ENCODE data around the gene TRAF2. TPM values are rescaled to one million over a fixed set of nuclear protein-coding genes. Genes with fewer than 3 reads are reported as not detected.

The TRAF2 gene
- total and polyA plus RNA-seq, 8 donors = 5.5 to 248 (median 11.7) TPM

GRCh38 chr9:136922540-136922939, 36.2 kb downstream of the TRAF2 start:
- Histone ChIP-seq H3K36me3 (peaks cover 31 to 91% (median 85%) of the 10 kb centered on the region in 4 donors), H3K9me3 (no peaks in the 10 kb centered on the region), H3K4me1 (no peaks in the 10 kb centered on the region), H3K27ac (no peak overlapping the region), H3K4me3 (no peak overlapping the region), H3K27me3 (no peaks in the 10 kb centered on the region)
- DNase-seq = no peak
- WGBS, 5 donors = 89 to 93% (median 89%) methylated on average over 17 to 19 of the region's 19 CpGs
- intact Hi-C loops (cut with DNase I; ENCODE audit: low total_unique reads) = no loop called here
- TF ChIP-seq POLR2AphosphoS5 (IDR thresholded peaks at IDR 0.05) = no peak
- no peak for TF ChIP-seq EP300 (IDR thresholded peaks at IDR 0.05)
- TF ChIP-seq CTCF (IDR thresholded peaks at IDR 0.05) = no peak
- no peak for TF ChIP-seq POLR2A (IDR thresholded peaks at IDR 0.05)

- no peak for DNase-seq
- Histone ChIP-seq H3K4me3 (no peak overlapping the region), H3K4me1 (no peaks in the 10 kb centered on the region), H3K36me3 (peaks cover 28 to 88% (median 84%) of the 10 kb centered on the region in 4 donors), H3K27me3 (no peaks in the 10 kb centered on the region), H3K27ac (no peak overlapping the region), H3K9me3 (no peaks in the 10 kb centered on the region)
- 95 to 98% (median 97%) methylated on average over 15 to 19 of the region's 19 CpGs for WGBS, 5 donors
- no peak for TF ChIP-seq EP300 (IDR thresholded peaks at IDR 0.05)
- no peak for TF ChIP-seq CTCF (IDR thresholded peaks at IDR 0.05)
- intact Hi-C loops (cut with DNase I; ENCODE audit: low total_unique reads) = no loop called here
These were observed 37.6 kb downstream of the TRAF2 start for GRCh38 chr9:136923881-136924280.

GRCh38 chr9:136925414-136926153, 39.3 kb downstream of the TRAF2 start:
- WGBS, 5 donors = 73 to 82% (median 80%) methylated on average over 24 to 33 of the region's 33 CpGs
- Histone ChIP-seq H3K27ac (no peak overlapping the region), H3K4me1 (no peaks in the 10 kb centered on the region), H3K27me3 (no peaks in the 10 kb centered on the region), H3K4me3 (no peak overlapping the region), H3K36me3 (peaks cover 17 to 78% (median 72%) of the 10 kb centered on the region in 4 donors), H3K9me3 (no peaks in the 10 kb centered on the region)
- DNase-seq = peak in 1 of 2 donors; percentile 31
- intact Hi-C loops (cut with DNase I; ENCODE audit: low total_unique reads) = no loop called here
- TF ChIP-seq CTCF (IDR thresholded peaks at IDR 0.05) (no peak), POLR2A (IDR thresholded peaks at IDR 0.05) (no peak), POLR2AphosphoS5 (IDR thresholded peaks at IDR 0.05) (no peak), EP300 (IDR thresholded peaks at IDR 0.05) (no peak)

GRCh38 chr9:136926154-136926704, 39.9 kb downstream of the TRAF2 start:
- H3K36me3 ChIP-seq = peaks cover 11 to 72% (median 66%) of the 10 kb centered on the region in 4 donors
- no peak for DNase-seq
- H3K4me3 ChIP-seq = no peak overlapping the region
- 83 to 87% (median 86%) methylated on average over 7 to 9 of the region's 9 CpGs for WGBS, 5 donors
- H3K9me3 ChIP-seq = no peaks in the 10 kb centered on the region
- intact Hi-C loops (cut with DNase I; ENCODE audit: low total_unique reads) = no loop called here
- H3K4me1 ChIP-seq = no peaks in the 10 kb centered on the region
- H3K27me3 ChIP-seq = no peaks in the 10 kb centered on the region
- no peak for TF ChIP-seq CTCF (IDR thresholded peaks at IDR 0.05)
- TF ChIP-seq POLR2AphosphoS5 (IDR thresholded peaks at IDR 0.05) = no peak
- no peak for TF ChIP-seq POLR2A (IDR thresholded peaks at IDR 0.05)
- TF ChIP-seq EP300 (IDR thresholded peaks at IDR 0.05) = no peak
- no peak overlapping the region for H3K27ac ChIP-seq

Measured in stomach (tissue), 9 donors.